Left ventricle myocardium inferior (tissue), 1 donor: ENCODE results near the gene FBXL16. TPM values are rescaled to one million over a fixed set of nuclear protein-coding genes. Genes with fewer than 3 reads are reported as not detected.
A peak's percentile ranks its signal among the peaks of the same experiment; 100 is the strongest.
"Not testable (repeated sequence)": the region's sequence is repeated elsewhere in the genome, so short reads cannot be mapped to it uniquely, and the experiment has no call there.

Experiments used
- DNase-seq: peaks from one replicate; pipeline ENCODE4 v3.0.0-alpha.2; 2020
- H3K27ac ChIP-seq: fragments of 200-600 bp; replicated peaks from 2 replicates; pipeline ENCODE4 v1.8.0; 2021
- H3K27me3 ChIP-seq: fragments of 200-600 bp; 2 replicates; pipeline ENCODE4 v1.8.0; 2021; ENCODE audit warnings: low read depth
- H3K36me3 ChIP-seq: fragments of 200-600 bp; 2 replicates; pipeline ENCODE4 v1.8.0; 2021
- H3K4me1 ChIP-seq: fragments of 200-600 bp; 2 replicates; pipeline ENCODE4 v1.8.0; 2021
- H3K4me3 ChIP-seq: fragments of 200-600 bp; 2 replicates; pipeline ENCODE4 v1.8.0; 2021; ENCODE audit warnings: mild to moderate bottlenecking, moderate library complexity
- H3K9me3 ChIP-seq: fragments of 200-600 bp; replicated peaks from 2 replicates; pipeline ENCODE4 v1.8.0; 2021
- intact Hi-C: fragments of 100-400 bp; cut with micrococcal nuclease; formaldehyde crosslinking; loops from one replicate; pipeline ENCODE4 v1.11.0; 2022
- total RNA-seq: library from RNA; stranded (reverse); fragmentation: NEBNext Ultra II Directional; extraction: Animal tissue kit (Norgen Biotek cat#: 25700); gene quantifications from one replicate; pipeline ENCODE4 v1.2.1, GENCODE V29; 2021
- TF ChIP-seq, protein P1 (sequence below): fragments of 200-600 bp; IDR thresholded peaks from 2 replicates; pipeline ENCODE4 v1.8.0; 2021; ENCODE audit warnings: antibody characterized with exemption, mild to moderate bottlenecking, borderline replicate concordance
- donor health status: DM: no; HTN: yes; CAD: no; lungs with severe emphysema.

FBXL16 gene
- total RNA-seq, 1 donor from 2014 or later, result 0.08 TPM

DNA sequence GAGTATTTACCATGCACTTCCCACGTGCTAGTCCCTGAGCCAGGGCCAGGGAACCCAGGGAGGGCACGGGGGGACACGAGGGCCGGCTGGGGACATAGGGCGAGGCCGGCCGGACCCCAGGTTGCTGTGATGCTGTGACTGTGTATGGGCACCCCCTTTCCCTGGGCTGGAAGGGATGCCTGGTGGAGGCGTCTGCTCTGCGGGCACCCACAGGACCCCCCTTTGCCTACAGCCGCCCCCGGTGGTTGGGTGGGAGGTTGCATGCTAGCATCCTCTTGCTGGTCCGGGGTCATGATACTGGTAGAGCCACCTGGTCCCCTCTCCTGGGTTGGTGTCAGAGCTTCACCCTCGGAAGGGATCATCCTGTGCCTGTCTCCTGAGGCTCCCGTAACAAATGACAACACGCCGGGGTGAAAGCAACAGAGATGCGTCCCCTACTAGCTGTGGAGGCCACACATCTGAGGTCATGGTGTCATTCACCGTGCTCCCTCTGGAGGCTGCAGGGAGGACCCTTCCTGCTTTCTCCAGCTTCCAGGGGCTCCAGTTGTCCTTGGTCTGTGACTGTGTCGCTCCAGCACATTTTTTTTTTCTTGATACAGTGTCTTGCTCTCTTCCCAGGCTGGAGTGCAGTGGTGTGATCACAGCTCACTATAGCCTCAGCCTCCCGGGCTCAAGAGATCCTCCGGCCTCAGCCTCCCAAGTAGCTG is 38.3 kb upstream of the FBXL16 start:
- H3K27me3 ChIP-seq, result peaks cover 40% of the 10 kb centered on the region
- H3K4me1 ChIP-seq, result peaks cover 21% of the 10 kb centered on the region
- DNase-seq, result no peak

DNA sequence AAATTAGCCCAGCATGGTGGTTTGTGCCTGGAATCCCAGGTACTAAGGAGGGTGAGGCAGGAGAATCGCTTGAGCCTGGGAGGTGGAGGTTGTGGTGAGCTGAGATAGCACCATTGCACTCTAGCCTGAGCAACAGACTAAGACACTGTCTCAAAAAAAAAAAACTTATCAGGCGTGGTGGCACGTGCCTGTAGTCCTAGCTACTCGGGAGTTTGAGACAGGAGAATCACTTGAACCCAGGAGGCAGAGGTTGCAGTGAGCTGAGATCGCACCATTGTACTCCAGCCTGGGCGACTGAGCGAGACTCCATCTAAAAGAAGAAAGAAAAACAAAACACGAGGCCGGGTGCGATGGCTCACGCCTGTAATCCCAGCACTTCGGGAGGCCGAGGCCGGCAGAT is 37.3 kb upstream of the FBXL16 start:
- H3K4me3 ChIP-seq, H3K27ac ChIP-seq, intact Hi-C loops, H3K9me3 ChIP-seq, H3K36me3 ChIP-seq, DNase-seq: not testable (repeated sequence)
- Histone ChIP-seq H3K27me3 (peaks cover 40% of the 10 kb centered on the region), H3K4me1 (peaks cover 21% of the 10 kb centered on the region)

More for the DNA sequence above, 38.3 kb upstream of the FBXL16 start:
- intact Hi-C loops, result no loop called here
- no peak overlapping the region for H3K27ac ChIP-seq
- no peaks in the 10 kb centered on the region for H3K9me3 ChIP-seq
- H3K36me3 ChIP-seq, result peaks cover 4% of the 10 kb centered on the region
- no peak overlapping the region for H3K4me3 ChIP-seq
- TF ChIP-seq, protein P1, sequence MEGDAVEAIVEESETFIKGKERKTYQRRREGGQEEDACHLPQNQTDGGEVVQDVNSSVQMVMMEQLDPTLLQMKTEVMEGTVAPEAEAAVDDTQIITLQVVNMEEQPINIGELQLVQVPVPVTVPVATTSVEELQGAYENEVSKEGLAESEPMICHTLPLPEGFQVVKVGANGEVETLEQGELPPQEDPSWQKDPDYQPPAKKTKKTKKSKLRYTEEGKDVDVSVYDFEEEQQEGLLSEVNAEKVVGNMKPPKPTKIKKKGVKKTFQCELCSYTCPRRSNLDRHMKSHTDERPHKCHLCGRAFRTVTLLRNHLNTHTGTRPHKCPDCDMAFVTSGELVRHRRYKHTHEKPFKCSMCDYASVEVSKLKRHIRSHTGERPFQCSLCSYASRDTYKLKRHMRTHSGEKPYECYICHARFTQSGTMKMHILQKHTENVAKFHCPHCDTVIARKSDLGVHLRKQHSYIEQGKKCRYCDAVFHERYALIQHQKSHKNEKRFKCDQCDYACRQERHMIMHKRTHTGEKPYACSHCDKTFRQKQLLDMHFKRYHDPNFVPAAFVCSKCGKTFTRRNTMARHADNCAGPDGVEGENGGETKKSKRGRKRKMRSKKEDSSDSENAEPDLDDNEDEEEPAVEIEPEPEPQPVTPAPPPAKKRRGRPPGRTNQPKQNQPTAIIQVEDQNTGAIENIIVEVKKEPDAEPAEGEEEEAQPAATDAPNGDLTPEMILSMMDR, result no peak

DNA sequence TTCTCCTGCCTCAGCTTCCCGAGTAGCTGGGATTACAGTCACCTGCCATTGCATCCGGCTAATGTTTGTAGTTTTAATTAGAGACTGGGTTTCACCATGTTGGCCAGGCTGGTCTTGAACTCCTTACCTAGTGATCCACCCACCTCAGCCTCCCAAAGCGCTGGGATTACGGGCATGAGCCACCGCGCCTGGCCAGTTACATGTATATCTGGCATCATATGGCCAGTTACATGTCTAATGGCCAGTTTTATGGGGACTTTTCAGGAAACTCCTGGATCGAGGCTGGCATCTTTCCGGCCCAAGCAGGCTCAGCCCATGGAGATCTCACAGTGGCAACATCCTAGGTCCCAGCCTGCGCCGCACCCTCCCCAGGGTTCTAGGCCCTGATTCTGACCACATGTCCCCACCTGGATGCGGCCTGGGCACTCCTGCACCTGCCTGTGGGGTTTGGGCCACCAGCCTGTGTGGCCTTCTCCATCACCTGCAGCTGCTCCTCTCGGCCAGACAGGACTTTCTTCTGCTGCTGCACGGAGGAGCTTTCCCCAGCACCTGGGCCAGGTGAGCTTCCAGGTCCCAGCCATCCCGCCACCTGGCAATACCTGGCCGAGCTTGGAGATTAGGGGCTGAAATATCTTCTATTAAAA is 36.5 kb upstream of the FBXL16 start:
- no peak for DNase-seq
- TF ChIP-seq, protein P1, result no peak
- H3K27ac ChIP-seq, result no peak overlapping the region
- peaks cover 21% of the 10 kb centered on the region for H3K4me1 ChIP-seq
- H3K9me3 ChIP-seq, result no peaks in the 10 kb centered on the region
- intact Hi-C loops, result no loop called here
- H3K27me3 ChIP-seq, result peaks cover 40% of the 10 kb centered on the region
- peaks cover 17% of the 10 kb centered on the region for H3K36me3 ChIP-seq
- no peak overlapping the region for H3K4me3 ChIP-seq

DNA sequence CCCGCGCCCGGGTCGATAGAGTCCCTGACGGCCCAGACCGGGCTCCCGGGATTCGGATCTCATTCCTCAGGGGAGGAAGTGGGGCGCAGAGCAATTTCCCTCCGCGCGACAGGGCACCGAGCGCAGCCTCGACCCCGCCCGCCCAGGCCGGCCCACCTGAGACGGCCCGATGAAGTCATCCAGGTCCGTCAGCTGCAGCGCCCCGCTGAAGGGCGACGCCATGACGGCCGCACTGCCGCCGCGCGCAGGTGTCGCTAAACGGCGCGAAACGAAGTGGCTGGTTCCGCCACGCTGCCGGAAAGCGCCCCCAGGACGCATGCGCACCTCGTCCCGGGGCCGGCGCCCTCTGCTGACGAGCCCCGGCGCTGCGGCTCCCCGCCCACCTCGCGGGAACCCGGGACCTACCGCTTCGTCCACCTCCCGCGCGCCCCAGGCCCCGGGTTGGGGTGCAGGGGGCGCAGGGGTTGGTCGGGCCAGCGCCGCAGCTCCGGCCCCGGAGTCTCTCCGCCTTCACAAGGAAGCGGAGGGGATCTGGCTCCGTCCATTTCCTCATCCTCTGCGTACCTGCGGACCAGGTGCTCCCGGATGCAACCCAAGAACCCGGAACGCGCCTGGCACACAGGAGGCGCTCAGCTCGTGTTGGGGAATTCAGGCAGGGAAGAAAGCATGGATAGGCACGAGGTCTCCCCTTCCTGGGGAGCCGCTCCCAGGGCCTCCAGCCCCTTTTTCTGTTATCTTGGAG is 35.3 kb upstream of the FBXL16 start, which contains the start of gene CIAO3:
TSS of gene CIAO3 (minus strand) at position 234 of the 742 bp plus-strand sequence. CDS start at position 222, 12 bp downstream.
- H3K4me1 ChIP-seq, result peaks cover 21% of the 10 kb centered on the region
- peaks cover 40% of the 10 kb centered on the region for H3K27me3 ChIP-seq
- DNase-seq, result peak; percentile 89
- TF ChIP-seq, protein P1, result peak; percentile 96
- peaks cover 28% of the 10 kb centered on the region for H3K36me3 ChIP-seq
- H3K4me3 ChIP-seq, result peak within 1 kb of the TSS; percentile 100
- no peaks in the 10 kb centered on the region for H3K9me3 ChIP-seq
- intact Hi-C loops, result no loop called here
- H3K27ac ChIP-seq, result peak within 1 kb of the TSS; percentile 84

DNA sequence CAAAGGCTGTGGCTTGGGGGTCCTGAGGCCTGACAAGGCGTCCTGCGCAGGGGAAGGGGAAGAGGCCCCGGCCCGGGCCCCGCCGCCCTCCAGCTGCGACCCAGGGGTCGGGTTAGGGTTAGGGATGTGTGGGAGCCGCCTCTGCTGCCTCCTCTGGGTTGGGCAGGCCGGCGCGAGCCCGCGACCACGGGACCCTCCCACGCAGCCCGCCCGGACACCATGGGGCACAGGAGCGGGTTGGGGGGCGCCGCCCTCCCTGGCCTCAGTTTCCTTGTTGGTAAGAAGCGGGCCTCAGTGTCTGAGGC is 34.8 kb upstream of the FBXL16 start:
- H3K36me3 ChIP-seq, result peaks cover 34% of the 10 kb centered on the region
- H3K9me3 ChIP-seq, result no peaks in the 10 kb centered on the region
- peaks cover 21% of the 10 kb centered on the region for H3K4me1 ChIP-seq
- H3K27ac ChIP-seq, result peak overlapping the region; percentile 84
- peak overlapping the region; percentile 100 for H3K4me3 ChIP-seq
- intact Hi-C loops, result no loop called here
- TF ChIP-seq, protein P1, result no peak
- peaks cover 36% of the 10 kb centered on the region for H3K27me3 ChIP-seq
- DNase-seq, result no peak
